B cell (primary cell): Measurements from ENCODE around the gene CTXN3. TPM values are rescaled to one million over a fixed set of nuclear protein-coding genes. Genes with fewer than 3 reads are reported as not detected.

Experiments
- ATAC-seq: fragments of 200-7000 bp; cut with Tn5 transposase; one replicate; pipeline ENCODE4 v1.10.0; 2021; ENCODE audit warnings: low read depth, mild to moderate bottlenecking, moderate number of reproducible peaks, moderate library complexity
- CTCF ChIA-PET: fragments of 350-600 bp; sonication (Branson Sonifier 250); formaldehyde crosslinking; loops from one replicate; lab custom pipeline; 2021; ENCODE audit warnings: antibody characterized with exemption, inconsistent platforms; lab: Charles Lee
- POLR2A ChIA-PET: fragments of 350-600 bp; sonication (Branson Sonifier 250); formaldehyde crosslinking; loops from one replicate; lab custom pipeline; 2021; ENCODE audit warnings: antibody characterized with exemption; lab: Charles Lee
- DNase-seq: peaks from one replicate; pipeline ENCODE4 v3.0.0; 2013
- H2AFZ ChIP-seq: 2 replicates; pipeline ENCODE4 v1.6.1; 2012; ENCODE audit warnings: mild to moderate bottlenecking, low read depth, low read length; ENCODE audit not compliant: insufficient read depth, poor library complexity, severe bottlenecking
- H3K27ac ChIP-seq, 2 donors: 1 replicate in 1 of 2; 2 replicates in 1 of 2; pipeline ENCODE4 v1.5.1; 2012 to 2013; ENCODE audit warnings: low read length in 2 of 2, mild to moderate bottlenecking in 2 of 2, moderate library complexity in 1 of 2
- H3K27me3 ChIP-seq, 4 experiments: fragments of 200-600 bp in 1 of 4; sonication (generic) in 1 of 4; replicated peaks in 1 of 4; 1 replicate in 2 of 4; 2 replicates in 2 of 4; pipeline versions ENCODE4 v1.6.1 to v1.7.0; 2013 to 2016; ENCODE audit warnings: low read length in 3 of 4, mild to moderate bottlenecking in 2 of 4, mixed read lengths in 1 of 4, moderate library complexity in 1 of 4; ENCODE audit not compliant: insufficient read depth in 4 of 4, control insufficient read depth in 3 of 4; ENCODE audit errors: control extremely low read depth in 1 of 4
- H3K36me3 ChIP-seq, 2 experiments: replicated peaks in 1 of 2; 1 replicate in 1 of 2; 2 replicates in 1 of 2; pipeline versions ENCODE4 v1.6.1 to v1.7.1; 2013; ENCODE audit warnings: low read length in 1 of 2; ENCODE audit not compliant: insufficient read depth in 2 of 2, control insufficient read depth in 1 of 2; ENCODE audit errors: control extremely low read depth in 1 of 2, extremely low read depth in 1 of 2
- H3K4me1 ChIP-seq, 2 donors: fragments of 200-600 bp in 1 of 2; sonication (generic) in 1 of 2; 1 replicate in 1 of 2; 2 replicates in 1 of 2; pipeline versions ENCODE4 v1.5.1 to v1.6.1; 2013 to 2017; ENCODE audit warnings: low read length in 2 of 2; ENCODE audit not compliant: control insufficient read depth in 2 of 2, insufficient read depth in 2 of 2
- H3K4me2 ChIP-seq: replicated peaks from 2 replicates; pipeline ENCODE3; 2012; ENCODE audit warnings: mild to moderate bottlenecking, low read depth, low read length; ENCODE audit not compliant: poor library complexity, severe bottlenecking
- H3K4me3 ChIP-seq, 5 experiments: fragments of 200-600 bp in 1 of 5; sonication (generic) in 1 of 5; 1 replicate in 3 of 5; 2 replicates in 2 of 5; pipeline versions ENCODE4 v1.5.1 to v1.7.0; 2011 to 2016; ENCODE audit warnings: low read length in 4 of 5, mild to moderate bottlenecking in 4 of 5, low read depth in 2 of 5, control low read depth in 1 of 5, moderate library complexity in 1 of 5; ENCODE audit not compliant: insufficient read depth in 1 of 5; ENCODE audit errors: control extremely low read depth in 1 of 5, extremely low read depth in 1 of 5
- H3K79me2 ChIP-seq: fragments of 200-600 bp; sonication (generic); one replicate; pipeline ENCODE4 v1.6.0; 2016; ENCODE audit warnings: low read length; ENCODE audit not compliant: control insufficient read depth, insufficient read depth
- H3K9ac ChIP-seq: fragments of 200-600 bp; sonication (generic); 2 replicates; pipeline ENCODE4 v1.6.1; 2017; ENCODE audit warnings: mild to moderate bottlenecking, low read length, moderate library complexity
- H3K9me3 ChIP-seq, 3 donors: one replicate each; pipeline versions ENCODE4 v1.6.1 to v1.7.1; 2013; ENCODE audit warnings: low read length in 2 of 3; ENCODE audit not compliant: control insufficient read depth in 2 of 3, insufficient read depth in 1 of 3; ENCODE audit errors: control extremely low read depth in 1 of 3
- H4K20me1 ChIP-seq: 2 replicates; pipeline ENCODE4 v1.6.0; 2012; ENCODE audit warnings: mild to moderate bottlenecking, low read length; ENCODE audit not compliant: insufficient read depth, control insufficient read depth, poor library complexity, severe bottlenecking
- H3K27ac Mint-ChIP-seq: one replicate; pipeline ENCODE4 v1.8.0; 2021; ENCODE audit warnings: mixed read lengths
- H3K27me3 Mint-ChIP-seq: one replicate; pipeline ENCODE4 v1.8.0; 2021; ENCODE audit warnings: mixed read lengths
- H3K4me1 Mint-ChIP-seq: one replicate; pipeline ENCODE4 v1.8.0; 2021; ENCODE audit warnings: mixed read lengths
- H3K4me3 Mint-ChIP-seq: one replicate; pipeline ENCODE4 v1.8.0; 2021; ENCODE audit warnings: mixed read lengths
- H3K9me3 Mint-ChIP-seq: one replicate; pipeline ENCODE4 v1.8.0; 2022; ENCODE audit warnings: mixed read lengths; ENCODE audit not compliant: insufficient read depth
- EZH2 ChIP-seq: IDR thresholded peaks from 2 replicates; pipeline ENCODE4 v1.6.1; 2012; ENCODE audit warnings: borderline replicate concordance, low read depth, mild to moderate bottlenecking, moderate library complexity, low read length; ENCODE audit not compliant: insufficient read depth, poor library complexity, severe bottlenecking
- WGBS: methylation state at CpG from one replicate; pipeline ENCODE4 v1.1.5; 2013; ENCODE audit warnings: missing lambda C conversion rate; ENCODE audit not compliant: insufficient coverage; 5-methylcytosine and 5-hydroxymethylcytosine counted together
- intact Hi-C: fragments of 100-400 bp; cut with micrococcal nuclease; formaldehyde crosslinking; loops from one replicate; pipeline ENCODE4 v1.10.0; 2022
- polyA plus RNA-seq: library from polyadenylated mRNA; depleted of rRNA; stranded (reverse); fragments of >200 nt; gene quantifications from 2 replicates; pipeline ENCODE4 v1.2.3, GENCODE V29; 2012
- total RNA-seq, 2 donors: library from RNA; stranded (reverse); fragments of 120-200 nt in 1 of 2; gene quantifications; 1 replicate in 1 of 2; 2 replicates in 1 of 2; pipeline versions ENCODE4 v1.2.3 to v1.2.4, GENCODE V29; 2013 to 2022
- TF ChIP-seq, protein P1 (sequence below): fragments of 200-600 bp; IDR thresholded peaks from one replicate; pipeline ENCODE4 v1.8.0; 2022; ENCODE audit warnings: antibody characterized with exemption, mild to moderate bottlenecking

The CTXN3 gene
- total and polyA plus RNA-seq, 2 donors (not counting 1 experiment from before 2014, with no cell fraction given): not detected

DNA sequence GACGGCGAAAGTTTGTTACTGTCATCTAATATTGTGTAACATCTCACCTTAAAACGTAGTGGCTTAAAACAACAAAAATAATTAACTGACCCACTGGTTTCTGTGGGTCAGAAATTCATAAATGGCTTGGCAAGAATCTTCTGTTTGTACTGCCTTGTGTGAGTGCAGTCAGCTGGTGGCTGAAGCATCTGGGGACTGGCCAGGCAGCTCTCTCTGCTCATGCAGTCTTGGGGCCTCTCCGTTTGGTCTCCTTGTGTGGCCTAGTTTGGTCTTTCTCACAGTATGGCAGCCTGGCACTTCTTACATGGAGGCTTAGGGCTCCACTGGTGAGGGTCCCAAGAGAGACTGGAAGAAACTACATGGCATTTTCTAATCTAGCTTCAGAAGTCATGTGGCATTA, 49.0 kb upstream of the CTXN3 start:
- 94% methylated on average over 1 of the region's 4 CpGs for WGBS
- Histone ChIP-seq H3K4me2 (no peak overlapping the region), H3K36me3 (no peaks in the 10 kb centered on the region), H3K4me3 (no peak overlapping the region), H3K4me1 (no peaks in the 10 kb centered on the region), H3K9ac (no peak overlapping the region), H3K27me3 (peaks cover 0 to 4% (median 0%) of the 10 kb centered on the region in 4 experiments), H3K79me2 (no peaks in the 10 kb centered on the region), H3K9me3 (no peaks in the 10 kb centered on the region), H2AFZ (no peak overlapping the region), H3K27ac (no peak overlapping the region), H4K20me1 (no peaks in the 10 kb centered on the region)
- Mint-ChIP-seq H3K9me3 (no peaks in the 10 kb centered on the region), H3K27me3 (no peaks in the 10 kb centered on the region), H3K4me1 (no peaks in the 10 kb centered on the region), H3K27ac (no peak overlapping the region), H3K4me3 (no peak overlapping the region)
- ATAC-seq: no peak
- ChIA-PET CTCF (interaction anchor here (0.7 kb wide), 1 partner anchor 31 kb away, joined by 3 read pairs; no protein-coding TSS in a partner anchor), POLR2A (no interaction called here)
- DNase-seq: no peak
- no peak for TF ChIP-seq EZH2
- TF ChIP-seq, protein P1, sequence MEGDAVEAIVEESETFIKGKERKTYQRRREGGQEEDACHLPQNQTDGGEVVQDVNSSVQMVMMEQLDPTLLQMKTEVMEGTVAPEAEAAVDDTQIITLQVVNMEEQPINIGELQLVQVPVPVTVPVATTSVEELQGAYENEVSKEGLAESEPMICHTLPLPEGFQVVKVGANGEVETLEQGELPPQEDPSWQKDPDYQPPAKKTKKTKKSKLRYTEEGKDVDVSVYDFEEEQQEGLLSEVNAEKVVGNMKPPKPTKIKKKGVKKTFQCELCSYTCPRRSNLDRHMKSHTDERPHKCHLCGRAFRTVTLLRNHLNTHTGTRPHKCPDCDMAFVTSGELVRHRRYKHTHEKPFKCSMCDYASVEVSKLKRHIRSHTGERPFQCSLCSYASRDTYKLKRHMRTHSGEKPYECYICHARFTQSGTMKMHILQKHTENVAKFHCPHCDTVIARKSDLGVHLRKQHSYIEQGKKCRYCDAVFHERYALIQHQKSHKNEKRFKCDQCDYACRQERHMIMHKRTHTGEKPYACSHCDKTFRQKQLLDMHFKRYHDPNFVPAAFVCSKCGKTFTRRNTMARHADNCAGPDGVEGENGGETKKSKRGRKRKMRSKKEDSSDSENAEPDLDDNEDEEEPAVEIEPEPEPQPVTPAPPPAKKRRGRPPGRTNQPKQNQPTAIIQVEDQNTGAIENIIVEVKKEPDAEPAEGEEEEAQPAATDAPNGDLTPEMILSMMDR: no peak
- intact Hi-C loops: no loop called here

DNA sequence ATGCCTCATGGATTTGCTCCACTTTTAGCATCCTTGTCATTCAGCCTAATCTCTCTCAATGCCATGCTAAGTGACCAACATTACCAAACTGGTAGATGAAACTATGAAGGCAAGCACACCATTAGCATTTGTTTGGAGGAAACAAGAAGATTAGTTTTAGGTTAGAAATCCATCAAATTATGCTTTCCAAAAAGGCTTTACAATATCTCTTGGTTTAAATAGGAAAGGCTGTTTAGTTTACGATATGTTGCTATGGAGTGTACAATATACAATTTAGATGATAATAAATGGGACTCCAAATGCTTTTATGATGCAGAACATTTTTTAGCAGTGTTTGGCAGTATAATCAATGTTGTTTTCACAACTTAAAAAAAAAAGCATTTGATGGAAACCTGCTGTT, 47.8 kb upstream of the CTXN3 start:
- no peak overlapping the region for H3K9ac ChIP-seq
- H3K4me1 ChIP-seq: no peaks in the 10 kb centered on the region
- TF ChIP-seq, protein P1: no peak
- no peak for TF ChIP-seq EZH2
- no peaks in the 10 kb centered on the region for H3K9me3 ChIP-seq
- no peaks in the 10 kb centered on the region for H3K79me2 ChIP-seq
- no peaks in the 10 kb centered on the region for H4K20me1 ChIP-seq
- Mint-ChIP-seq H3K27me3 (no peaks in the 10 kb centered on the region), H3K4me3 (no peak overlapping the region), H3K9me3 (no peaks in the 10 kb centered on the region), H3K4me1 (no peaks in the 10 kb centered on the region), H3K27ac (no peak overlapping the region)
- WGBS: no CpG with 5 or more reads among the region's 1 CpG
- POLR2A ChIA-PET: no interaction called here
- H2AFZ ChIP-seq: no peak overlapping the region
- ATAC-seq (no peak), DNase-seq (no peak)
- CTCF ChIA-PET: no interaction called here
- no peak overlapping the region for H3K4me2 ChIP-seq
- peaks cover 0 to 4% (median 0%) of the 10 kb centered on the region in 4 experiments for H3K27me3 ChIP-seq
- intact Hi-C loops: no loop called here
- H3K27ac ChIP-seq: no peak overlapping the region
- H3K36me3 ChIP-seq: no peaks in the 10 kb centered on the region
- no peak overlapping the region for H3K4me3 ChIP-seq
